Activated CD8-positive, alpha-beta memory T cell treated with anti-CD3 and anti-CD28 coated beads, Interleukin-2, amount 50 U/mL, for 4 hours (primary cell): ENCODE results near the gene APBB1IP.
A peak's percentile ranks its signal among the peaks of the same experiment; 100 is the strongest.
"Not testable (repeated sequence)": the region's sequence is repeated elsewhere in the genome, so short reads cannot be mapped to it uniquely, and the experiment has no call there.

Source experiments
- DNase-seq: peaks from one replicate; pipeline ENCODE4 v3.0.0-alpha.2; 2020

APBB1IP gene

GRCh38 chr10:26479766-26480492 is 41.8 kb downstream of the APBB1IP start:
- DNase-seq, result peak; percentile 21

- DNase-seq, result no peak
Measured at GRCh38 chr10:26481315-26481692, 43.2 kb downstream of the APBB1IP start.

DNA sequence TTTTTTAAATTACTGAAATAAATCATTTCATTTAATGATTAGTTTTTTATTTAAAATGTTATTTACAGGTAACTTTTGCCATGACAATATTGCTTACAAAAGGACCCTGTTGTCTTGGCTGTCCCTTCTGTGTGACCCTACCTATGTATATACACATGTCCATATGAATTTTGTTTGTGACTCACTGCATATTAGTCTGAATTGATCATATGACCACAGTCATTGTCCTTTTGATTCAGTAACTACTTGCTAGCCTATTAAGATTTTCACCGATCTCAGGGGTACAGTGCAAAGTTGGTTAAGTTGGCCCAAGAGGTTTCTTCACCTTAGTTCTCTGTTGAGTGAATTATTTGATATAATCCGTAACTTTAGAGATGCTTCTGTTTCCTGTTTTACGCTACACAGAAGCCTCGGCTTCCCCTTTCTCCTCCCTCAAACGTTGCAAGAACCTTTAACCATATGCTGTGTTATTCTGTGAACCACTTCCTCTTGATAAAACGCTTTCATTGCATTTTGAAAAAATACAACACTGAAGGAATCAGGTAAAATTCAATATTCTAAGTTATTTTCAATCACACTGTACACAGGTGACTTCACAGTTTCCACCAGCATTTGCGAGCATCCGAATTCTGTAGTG is 43.9 kb downstream of the APBB1IP start:
- no peak for DNase-seq

DNA sequence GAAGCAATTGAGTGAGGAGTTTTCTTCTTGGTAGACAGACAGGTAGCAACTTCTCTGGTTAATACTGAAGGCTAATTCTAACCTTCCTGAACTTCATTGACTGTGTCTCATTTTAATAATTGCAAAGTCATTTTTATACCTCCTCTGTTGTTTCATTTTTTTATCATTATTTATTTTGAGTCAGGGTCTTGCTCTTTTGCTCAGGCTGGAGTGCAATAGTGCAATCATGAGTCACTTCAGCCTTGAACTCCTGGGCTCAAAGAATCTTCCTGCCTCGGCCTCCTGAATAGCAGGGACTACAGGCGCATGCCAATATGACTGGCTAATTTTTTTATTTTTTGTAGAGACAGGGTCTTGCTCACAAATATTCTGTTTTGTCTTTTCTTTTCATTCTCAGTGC is 45.4 kb downstream of the APBB1IP start:
- no peak for DNase-seq

GRCh38 chr10:26485150-26485941 is 47.2 kb downstream of the APBB1IP start:
- DNase-seq, result no peak

DNA sequence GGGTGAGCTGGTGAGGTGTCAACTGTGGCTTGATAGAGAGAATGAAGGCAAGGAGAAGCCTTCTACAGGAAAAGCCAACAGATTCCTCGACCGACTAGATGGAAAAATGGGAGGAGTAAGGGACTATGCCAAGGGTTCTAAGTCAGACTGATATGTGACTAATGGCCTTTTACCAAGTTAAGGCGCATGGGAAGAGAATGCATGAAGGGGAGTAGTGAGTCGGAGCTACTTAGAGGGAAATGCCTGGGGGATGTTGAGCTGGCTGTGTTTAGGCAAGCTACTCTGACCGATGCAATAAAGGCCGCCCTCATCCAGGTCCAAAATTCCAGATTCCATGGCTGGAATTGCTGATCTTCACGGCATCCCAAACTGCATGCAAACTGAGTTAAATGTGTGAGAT is 48.2 kb downstream of the APBB1IP start:
- no peak for DNase-seq

DNA sequence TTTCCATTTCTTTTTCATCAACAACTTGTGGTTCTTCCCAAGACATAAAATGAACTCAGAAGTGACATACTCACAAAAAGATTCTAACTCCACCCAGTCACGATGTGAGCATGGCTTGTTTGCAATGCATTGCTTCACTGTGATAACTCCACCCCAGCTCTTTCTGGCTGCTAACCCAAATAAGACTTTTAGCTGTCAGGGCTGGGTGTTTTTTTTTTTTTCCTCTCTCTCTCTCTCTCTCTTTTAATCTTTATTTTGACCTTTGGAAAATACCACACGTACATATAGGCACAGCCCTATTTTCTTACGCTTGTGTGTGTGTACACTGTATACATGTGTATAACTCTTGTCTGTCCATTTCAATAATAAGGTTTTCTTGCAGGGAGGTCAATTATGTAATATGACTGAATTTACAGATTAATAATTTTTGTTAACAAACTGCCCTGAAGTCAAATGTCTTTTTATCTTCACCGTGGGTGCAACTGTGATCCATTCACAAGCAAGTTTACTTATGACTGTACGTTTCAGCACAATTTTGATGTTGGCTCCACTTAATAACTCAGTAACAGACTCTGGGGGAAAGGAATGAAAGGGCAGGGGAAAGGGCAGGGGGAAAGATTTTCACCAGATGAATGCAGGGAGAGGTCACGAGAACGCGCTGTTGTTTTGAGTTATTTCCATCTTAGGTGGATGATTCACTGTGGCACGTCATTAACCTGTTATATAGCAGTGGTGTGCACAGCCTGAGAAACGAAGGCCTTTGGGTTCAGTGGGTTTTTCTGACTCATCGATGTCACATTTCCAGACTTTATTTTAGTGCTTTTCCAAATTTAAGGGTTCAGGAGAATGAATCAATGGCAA is 49.1 kb downstream of the APBB1IP start:
- peak; percentile 62 for DNase-seq

DNA sequence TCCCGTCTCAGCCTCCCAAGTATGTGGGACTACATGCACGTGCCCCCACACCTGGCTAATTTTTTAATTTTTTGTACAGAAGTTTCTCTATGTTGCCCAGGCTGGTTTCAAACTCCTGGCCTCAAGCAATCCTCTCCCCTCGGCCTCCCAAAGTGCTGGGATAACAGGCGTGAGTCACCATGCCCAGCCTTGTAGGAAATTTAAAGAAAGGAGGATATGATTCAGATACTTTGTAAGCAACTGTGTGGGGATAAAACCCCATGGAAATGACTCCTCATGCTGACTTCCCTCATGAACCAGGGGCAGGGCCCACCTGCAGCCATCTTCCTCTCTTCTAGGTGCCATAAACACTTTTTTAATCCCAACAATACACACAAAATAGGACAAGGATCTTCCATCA is 50.2 kb downstream of the APBB1IP start:
- peak; percentile 28 for DNase-seq

GRCh38 chr10:26489081-26489480 is 50.9 kb downstream of the APBB1IP start:
- DNase-seq, result no peak

GRCh38 chr10:26490367-26490766 is 52.2 kb downstream of the APBB1IP start:
- not testable (repeated sequence) for DNase-seq

GRCh38 chr10:26491276-26491675 is 53.1 kb downstream of the APBB1IP start:
- no peak for DNase-seq

DNA sequence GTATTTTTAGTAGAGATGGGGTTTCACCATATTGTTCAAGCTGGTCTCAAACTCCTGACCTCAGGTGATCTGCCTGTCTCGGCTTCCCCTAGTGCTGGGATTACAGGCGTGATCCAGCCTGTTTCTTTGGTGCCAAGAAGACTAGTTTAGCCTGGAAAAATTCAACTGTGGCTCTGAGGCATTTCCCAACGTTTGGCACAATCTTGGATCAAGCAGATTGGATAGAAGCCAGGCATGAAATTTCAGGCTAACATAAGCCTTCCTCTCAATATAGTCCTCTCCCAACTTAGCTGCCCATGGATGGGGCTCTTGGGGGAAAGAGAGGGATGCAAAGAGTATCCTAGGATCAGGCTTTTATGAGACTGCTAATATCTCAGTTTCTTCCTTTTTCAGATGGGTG is 53.8 kb downstream of the APBB1IP start:
- no peak for DNase-seq

DNA sequence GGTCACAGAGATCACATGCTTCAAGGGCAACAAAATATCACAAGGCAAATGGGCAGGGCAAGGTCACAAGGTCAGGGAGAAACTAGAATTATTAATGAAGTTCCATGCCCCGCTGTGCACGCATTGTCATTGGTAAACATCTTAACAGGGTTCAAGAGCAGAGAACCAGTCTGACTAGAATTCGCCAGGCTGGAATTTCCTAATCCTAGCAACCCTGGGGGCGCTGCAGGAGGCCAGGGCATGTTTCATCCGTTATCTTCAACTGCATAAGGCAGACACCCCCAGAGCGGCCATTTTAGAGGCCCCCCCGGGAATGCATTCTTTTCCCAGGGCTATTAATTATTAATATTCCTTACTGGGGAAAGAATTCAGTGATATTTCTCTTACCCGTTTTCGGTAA is 54.6 kb downstream of the APBB1IP start:
- not testable (repeated sequence) for DNase-seq

GRCh38 chr10:26494018-26494417 is 55.9 kb downstream of the APBB1IP start:
- no peak for DNase-seq

DNA sequence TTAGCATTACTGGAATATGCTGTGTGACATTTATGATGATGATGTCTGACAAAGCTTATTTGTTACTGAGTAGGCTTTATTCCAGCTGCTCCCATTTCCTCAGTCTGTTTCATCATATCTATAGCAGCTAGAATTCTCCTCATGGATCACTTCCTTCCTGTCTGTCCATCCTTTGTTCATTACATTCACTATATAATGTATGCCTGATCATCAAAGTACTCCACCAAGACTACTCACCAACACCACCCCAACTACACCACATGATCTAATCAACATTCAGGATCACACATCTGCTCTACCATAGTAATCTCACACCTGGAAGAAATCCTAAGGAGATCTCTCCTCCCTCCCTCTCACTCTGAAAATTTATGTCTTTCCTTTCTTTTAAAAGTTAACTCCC is 61.3 kb downstream of the APBB1IP start:
- DNase-seq, result no peak

DNA sequence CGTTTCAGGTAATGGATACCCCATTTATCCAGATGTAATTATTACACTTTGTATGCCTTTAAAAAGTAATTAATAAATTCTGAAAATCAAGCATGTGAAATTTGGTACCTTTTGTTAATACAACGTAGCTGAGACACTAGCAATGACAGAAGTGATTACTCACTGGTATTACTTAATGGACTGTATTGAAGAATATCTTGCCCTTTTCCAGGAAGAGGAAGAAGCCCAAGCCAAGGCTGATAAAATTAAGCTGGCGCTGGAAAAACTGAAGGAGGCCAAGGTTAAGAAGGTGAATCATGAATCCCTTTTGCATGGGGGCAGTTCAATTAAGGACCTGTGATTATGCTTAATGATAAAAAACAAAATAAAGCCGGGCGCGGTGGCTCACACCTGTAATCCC is 64.8 kb downstream of the APBB1IP start:
- no peak for DNase-seq

- no peak for DNase-seq
Measured at GRCh38 chr10:26503911-26504310, 65.8 kb downstream of the APBB1IP start.

DNA sequence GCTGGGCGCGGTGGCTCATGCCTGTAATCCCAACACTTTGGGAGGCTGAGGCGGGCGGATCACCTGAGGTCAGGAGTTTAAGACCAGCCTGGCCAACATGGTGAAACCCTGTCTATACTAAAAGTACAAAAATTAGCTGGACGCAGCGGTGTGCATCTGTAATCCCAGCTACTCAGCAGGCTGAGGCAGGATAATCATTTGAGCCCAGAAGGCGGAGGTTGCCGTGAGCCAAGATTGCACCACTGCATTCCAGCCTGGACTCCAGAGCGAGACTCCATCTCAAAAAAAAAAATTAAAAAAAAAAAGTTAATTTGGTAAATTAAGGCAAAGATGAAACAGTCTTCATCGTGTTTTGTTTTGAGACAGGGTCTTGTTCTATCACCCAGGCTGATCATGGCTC is 66.3 kb downstream of the APBB1IP start:
- DNase-seq, result not testable (repeated sequence)

DNA sequence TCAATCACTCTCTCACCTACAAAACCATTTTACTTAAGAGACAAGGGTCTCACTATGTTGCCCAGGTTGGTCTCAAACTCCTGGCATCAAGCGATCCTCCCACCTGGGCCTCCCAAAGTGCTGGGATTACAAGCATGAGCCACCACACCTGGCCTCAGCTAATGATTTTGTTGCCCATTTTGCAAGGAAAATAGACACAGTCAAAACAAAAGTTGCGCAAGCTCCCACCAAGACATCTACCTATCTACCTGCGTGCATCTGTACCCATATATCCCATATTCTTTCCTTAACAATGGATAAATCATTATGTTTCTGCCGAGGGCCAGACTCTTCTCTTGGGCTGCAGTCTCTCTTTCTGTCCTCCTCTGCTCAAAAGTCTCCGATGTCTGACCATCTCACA is 67.3 kb downstream of the APBB1IP start:
- DNase-seq, result no peak

DNA sequence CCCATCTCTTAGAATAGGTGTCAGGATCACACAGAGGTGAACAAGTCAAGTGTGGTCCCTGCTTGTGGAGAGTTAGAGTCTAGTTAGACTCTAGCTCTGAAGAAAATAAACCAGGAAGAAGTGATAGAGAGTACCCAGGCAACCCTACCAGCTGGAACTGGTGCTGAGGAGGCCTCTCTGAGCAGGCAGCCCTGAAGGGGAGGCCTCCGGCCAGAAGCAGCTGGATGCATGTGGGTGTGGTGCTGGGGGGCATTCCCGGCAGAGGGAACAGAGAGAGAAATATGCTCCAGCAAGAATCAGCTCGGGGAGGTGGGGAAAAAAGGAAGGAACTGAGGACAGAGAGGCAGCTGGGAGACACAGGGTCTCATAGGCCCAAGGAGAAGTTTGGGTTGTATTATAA is 68.6 kb downstream of the APBB1IP start:
- DNase-seq, result no peak

- DNase-seq, result no peak
Measured at GRCh38 chr10:26507441-26507840, 69.3 kb downstream of the APBB1IP start.

GRCh38 chr10:26508016-26508415 is 69.9 kb downstream of the APBB1IP start:
- no peak for DNase-seq

- DNase-seq, result no peak
Measured at GRCh38 chr10:26509307-26509706, 71.2 kb downstream of the APBB1IP start.
